ENCODE results near the gene EIF3I. TPM values are rescaled to one million over a fixed set of nuclear protein-coding genes. Genes with fewer than 3 reads are reported as not detected.

EIF3I gene
- total RNA-seq, 3 donors from 2014 or later (not counting 1 experiment from before 2014, with no cell fraction given), result 107 to 126 (median 110) TPM

- Histone ChIP-seq H3K27ac (ENCODE audit: low read length) (no peak overlapping the region), H3K36me3 (ENCODE audit: control insufficient read depth, insufficient read depth, low read length) (peaks cover 35% of the 10 kb centered on the region), H3K9me3 (ENCODE audit: control insufficient read depth, insufficient read depth, low read length) (no peaks in the 10 kb centered on the region), H3K4me1 (ENCODE audit: control insufficient read depth, insufficient read depth, low read length) (peaks cover 13% of the 10 kb centered on the region), H3K4me3 (ENCODE audit: low read length) (no peak overlapping the region), H3K27me3 (ENCODE audit: control insufficient read depth, insufficient read depth, low read length) (no peaks in the 10 kb centered on the region)
- no peak overlapping the region for H3K4me3 Mint-ChIP-seq
- WGBS (ENCODE audit: insufficient coverage), result 97% methylated on average over 5 of the region's 5 CpGs
- ATAC-seq (no peak), DNase-seq (no peak)
- no peak overlapping the region for H3K27ac Mint-ChIP-seq
- TF ChIP-seq CTCF (IDR thresholded peaks at IDR 0.05), result no peak
- no peaks in the 10 kb centered on the region for H3K9me3 Mint-ChIP-seq
- no peaks in the 10 kb centered on the region for H3K36me3 Mint-ChIP-seq
- intact Hi-C loops (cut with micrococcal nuclease), result loop anchor here (5.0 kb wide), 1 partner anchor 36 kb away; the partner anchor contains the start of gene LCK
- no peaks in the 10 kb centered on the region for H3K27me3 Mint-ChIP-seq (ENCODE audit: low read depth in 2 of 2)
- H3K4me1 Mint-ChIP-seq, result peaks cover 10 to 12% of the 10 kb centered on the region in 2 donors
Observed at GRCh38 chr1:32216566-32216965, 5.6 kb upstream of the EIF3I start.

GRCh38 chr1:32219022-32219421 is 3.2 kb upstream of the EIF3I start:
- Histone ChIP-seq H3K4me1 (ENCODE audit: control insufficient read depth, insufficient read depth, low read length) (peaks cover 31% of the 10 kb centered on the region), H3K9me3 (ENCODE audit: control insufficient read depth, insufficient read depth, low read length) (no peaks in the 10 kb centered on the region), H3K27ac (ENCODE audit: low read length) (no peak overlapping the region), H3K4me3 (ENCODE audit: low read length) (no peak overlapping the region), H3K27me3 (ENCODE audit: control insufficient read depth, insufficient read depth, low read length) (no peaks in the 10 kb centered on the region), H3K36me3 (ENCODE audit: control insufficient read depth, insufficient read depth, low read length) (peaks cover 39% of the 10 kb centered on the region)
- 87% methylated on average over 7 of the region's 7 CpGs for WGBS (ENCODE audit: insufficient coverage)
- no peaks in the 10 kb centered on the region for H3K27me3 Mint-ChIP-seq (ENCODE audit: low read depth in 2 of 2)
- no peak for TF ChIP-seq CTCF (IDR thresholded peaks at IDR 0.05)
- no peak for DNase-seq
- H3K4me3 Mint-ChIP-seq, result no peak overlapping the region
- no peaks in the 10 kb centered on the region for H3K9me3 Mint-ChIP-seq
- no peak for ATAC-seq
- H3K27ac Mint-ChIP-seq, result no peak overlapping the region
- intact Hi-C loops (cut with micrococcal nuclease), result loop anchor here (5.0 kb wide), 1 partner anchor 33 kb away; the partner anchor contains the start of gene LCK
- H3K36me3 Mint-ChIP-seq, result no peaks in the 10 kb centered on the region
- H3K4me1 Mint-ChIP-seq, result peaks cover 15 to 28% of the 10 kb centered on the region in 2 donors

GRCh38 chr1:32220746-32221580 is 1.2 kb upstream of the EIF3I start:
- H3K4me3 ChIP-seq (ENCODE audit: low read length), result peak overlapping the region; percentile 54
- Mint-ChIP-seq H3K4me3 (peak overlapping the region; percentile 92), H3K27ac (peak overlapping the region; percentile 92 to 96), H3K9me3 (no peaks in the 10 kb centered on the region), H3K4me1 (peaks cover 20 to 29% of the 10 kb centered on the region in 2 donors), H3K36me3 (no peaks in the 10 kb centered on the region), H3K27me3 (ENCODE audit: low read depth in 2 of 2) (no peaks in the 10 kb centered on the region)
- peaks cover 30% of the 10 kb centered on the region for H3K4me1 ChIP-seq (ENCODE audit: control insufficient read depth, insufficient read depth, low read length)
- WGBS (ENCODE audit: insufficient coverage), result 100% methylated on average over 4 of the region's 4 CpGs
- DNase-seq (no peak), ATAC-seq (no peak)
- H3K27me3 ChIP-seq (ENCODE audit: control insufficient read depth, insufficient read depth, low read length), result no peaks in the 10 kb centered on the region
- no peak for TF ChIP-seq CTCF (IDR thresholded peaks at IDR 0.05)
- H3K9me3 ChIP-seq (ENCODE audit: control insufficient read depth, insufficient read depth, low read length), result no peaks in the 10 kb centered on the region
- intact Hi-C loops (cut with micrococcal nuclease), result loop anchor here (5.0 kb wide), 1 partner anchor 116 kb away; the partner anchor contains the start of gene MARCKSL1
- peaks cover 35% of the 10 kb centered on the region for H3K36me3 ChIP-seq (ENCODE audit: control insufficient read depth, insufficient read depth, low read length)
- H3K27ac ChIP-seq (ENCODE audit: low read length), result no peak overlapping the region

All from natural killer cell (primary cell).